Activated T-cell treated with anti-CD3 and anti-CD28 coated beads, Interleukin-2, amount 50 U/mL, for 24 hours (primary cell): ENCODE results near the gene LAMA1.

Experiments used
- DNase-seq: peaks from one replicate; pipeline ENCODE4 v3.0.0-alpha.2; 2020
- H3K27ac Mint-ChIP-seq: 2 replicates; pipeline ENCODE4 v1.8.0; 2020; ENCODE audit warnings: mild to moderate bottlenecking, mixed read lengths
- H3K27me3 Mint-ChIP-seq: 2 replicates; pipeline ENCODE4 v1.8.0; 2020; ENCODE audit warnings: mixed read lengths
- H3K36me3 Mint-ChIP-seq: 2 replicates; pipeline ENCODE4 v1.8.0; 2020; ENCODE audit warnings: low read depth, mixed read lengths
- H3K4me1 Mint-ChIP-seq: 2 replicates; pipeline ENCODE4 v1.8.0; 2020; ENCODE audit warnings: low read depth, mixed read lengths
- H3K4me3 Mint-ChIP-seq: 2 replicates; pipeline ENCODE4 v1.8.0; 2020; ENCODE audit warnings: mild to moderate bottlenecking, moderate library complexity, mixed read lengths
- H3K9me3 Mint-ChIP-seq: 2 replicates; pipeline ENCODE4 v1.8.0; 2020; ENCODE audit warnings: mixed read lengths

Gene LAMA1

DNA sequence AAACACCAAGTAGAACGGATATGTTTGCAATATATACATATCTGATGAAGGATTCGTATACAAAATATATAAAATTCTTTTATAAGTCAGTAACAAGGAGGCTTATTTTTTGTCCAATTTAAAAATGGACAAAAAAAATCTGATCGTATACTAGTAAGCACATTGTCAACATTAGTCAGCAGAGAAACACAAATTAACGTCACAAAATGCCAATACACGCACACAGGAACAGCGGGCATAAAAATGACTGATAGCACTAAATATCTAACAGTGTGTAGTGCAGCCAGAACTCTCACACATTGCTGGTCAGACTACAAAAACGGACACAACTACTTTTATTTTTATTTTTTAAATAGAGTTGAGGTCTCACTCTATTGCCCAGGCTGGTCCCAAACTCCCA lies 69.5 kb downstream of the LAMA1 start:
- no peak overlapping the region for H3K27ac Mint-ChIP-seq
- H3K4me3 Mint-ChIP-seq: no peak overlapping the region
- peaks cover 2% of the 10 kb centered on the region for H3K9me3 Mint-ChIP-seq
- H3K36me3 Mint-ChIP-seq: no peaks in the 10 kb centered on the region
- no peaks in the 10 kb centered on the region for H3K4me1 Mint-ChIP-seq
- no peak for DNase-seq
- no peaks in the 10 kb centered on the region for H3K27me3 Mint-ChIP-seq

- DNase-seq: no peak
- H3K36me3 Mint-ChIP-seq: no peaks in the 10 kb centered on the region
- H3K4me1 Mint-ChIP-seq: no peaks in the 10 kb centered on the region
- H3K27me3 Mint-ChIP-seq: no peaks in the 10 kb centered on the region
- peaks cover 2% of the 10 kb centered on the region for H3K9me3 Mint-ChIP-seq
- no peak overlapping the region for H3K27ac Mint-ChIP-seq
- no peak overlapping the region for H3K4me3 Mint-ChIP-seq
Observed at GRCh38 chr18:7047336-7047735, 70.3 kb downstream of the LAMA1 start.

DNA sequence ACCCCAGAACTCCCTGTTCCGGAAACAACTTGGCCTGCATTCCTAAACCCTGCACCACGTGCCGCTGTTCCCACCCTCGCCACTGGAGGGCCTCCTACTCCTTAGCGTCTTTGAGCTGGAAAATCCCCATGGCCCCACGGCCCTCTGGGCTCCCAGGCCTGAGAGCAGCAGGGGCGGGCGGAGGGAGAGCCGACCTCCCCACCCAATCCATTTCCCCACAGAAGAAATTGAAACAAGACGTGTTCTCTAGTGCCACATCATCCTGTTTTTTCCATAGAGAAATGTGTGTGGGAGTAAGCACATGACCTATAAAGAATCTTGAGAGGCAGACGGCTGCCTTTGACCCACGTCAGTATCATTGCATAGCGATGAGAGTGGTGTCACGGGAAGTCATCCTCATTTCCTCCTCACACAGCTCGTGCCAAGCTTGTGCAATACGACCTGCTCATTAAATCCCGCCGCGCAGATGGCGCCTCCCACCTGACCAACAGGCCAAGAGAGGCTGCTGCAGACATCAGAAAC lies 79.2 kb downstream of the LAMA1 start:
- Mint-ChIP-seq H3K27ac (no peak overlapping the region), H3K9me3 (peaks cover 8% of the 10 kb centered on the region), H3K4me3 (no peak overlapping the region), H3K27me3 (no peaks in the 10 kb centered on the region), H3K4me1 (no peaks in the 10 kb centered on the region), H3K36me3 (no peaks in the 10 kb centered on the region)
- no peak for DNase-seq

DNA sequence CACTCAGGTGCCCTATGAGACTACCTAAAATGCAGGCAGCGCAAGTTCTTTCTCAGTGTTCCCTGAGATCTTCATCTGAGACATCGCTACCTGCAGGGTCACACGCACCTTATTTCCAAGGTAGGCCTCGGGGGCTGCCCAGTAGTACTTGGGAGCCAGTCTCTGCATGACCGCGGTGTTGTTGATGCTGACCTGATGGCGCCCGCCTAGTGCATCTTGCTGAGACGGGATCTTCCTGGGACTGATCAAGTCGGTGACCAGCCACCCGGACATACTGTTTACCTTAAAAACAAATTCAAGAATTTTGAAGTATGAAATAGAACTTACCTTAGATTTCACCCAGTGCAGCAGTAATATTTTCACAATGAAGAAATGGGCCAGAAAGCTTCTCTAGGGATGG lies 80.1 kb downstream of the LAMA1 start:
- Mint-ChIP-seq H3K9me3 (peaks cover 8% of the 10 kb centered on the region), H3K36me3 (no peaks in the 10 kb centered on the region), H3K27ac (no peak overlapping the region), H3K4me3 (no peak overlapping the region), H3K4me1 (no peaks in the 10 kb centered on the region), H3K27me3 (no peaks in the 10 kb centered on the region)
- no peak for DNase-seq

- no peak overlapping the region for H3K4me3 Mint-ChIP-seq
- no peaks in the 10 kb centered on the region for H3K27me3 Mint-ChIP-seq
- no peak overlapping the region for H3K27ac Mint-ChIP-seq
- H3K4me1 Mint-ChIP-seq: no peaks in the 10 kb centered on the region
- no peaks in the 10 kb centered on the region for H3K36me3 Mint-ChIP-seq
- peaks cover 7% of the 10 kb centered on the region for H3K9me3 Mint-ChIP-seq
- no peak for DNase-seq
Observed at GRCh38 chr18:7035807-7036206, 81.8 kb downstream of the LAMA1 start.

GRCh38 chr18:7034924-7035323 lies 82.7 kb downstream of the LAMA1 start:
- Mint-ChIP-seq H3K9me3 (peaks cover 6% of the 10 kb centered on the region), H3K4me3 (no peak overlapping the region), H3K27me3 (no peaks in the 10 kb centered on the region), H3K27ac (no peak overlapping the region), H3K36me3 (no peaks in the 10 kb centered on the region), H3K4me1 (no peaks in the 10 kb centered on the region)
- DNase-seq: no peak

GRCh38 chr18:7032537-7032936 lies 85.1 kb downstream of the LAMA1 start:
- Mint-ChIP-seq H3K4me1 (no peaks in the 10 kb centered on the region), H3K9me3 (peaks cover 3% of the 10 kb centered on the region), H3K4me3 (no peak overlapping the region), H3K27me3 (no peaks in the 10 kb centered on the region), H3K27ac (no peak overlapping the region), H3K36me3 (no peaks in the 10 kb centered on the region)
- DNase-seq: no peak

DNA sequence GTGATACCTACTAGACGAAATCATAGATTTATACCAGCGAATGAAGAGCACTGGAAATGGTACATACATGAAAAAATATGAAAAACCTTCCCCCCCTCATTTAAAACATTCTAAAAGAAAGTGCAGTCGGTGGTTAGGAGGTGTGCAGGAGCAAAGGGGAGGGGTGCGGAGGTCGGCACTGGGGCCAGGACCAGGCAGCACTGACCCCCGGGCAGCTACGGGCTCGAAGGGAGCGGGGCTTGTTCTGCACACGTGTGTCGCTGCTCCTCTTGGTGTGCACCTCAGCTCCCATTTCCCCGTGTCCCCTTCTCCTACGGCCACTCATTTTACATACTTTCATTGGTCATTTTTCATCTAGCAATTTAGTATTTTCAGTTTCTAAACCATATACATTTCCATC lies 89.0 kb downstream of the LAMA1 start:
- no peak overlapping the region for H3K27ac Mint-ChIP-seq
- no peak for DNase-seq
- no peaks in the 10 kb centered on the region for H3K36me3 Mint-ChIP-seq
- no peaks in the 10 kb centered on the region for H3K4me1 Mint-ChIP-seq
- no peaks in the 10 kb centered on the region for H3K9me3 Mint-ChIP-seq
- H3K27me3 Mint-ChIP-seq: no peaks in the 10 kb centered on the region
- no peak overlapping the region for H3K4me3 Mint-ChIP-seq

- H3K27me3 Mint-ChIP-seq: no peaks in the 10 kb centered on the region
Observed at GRCh38 chr18:7025194-7025593, 92.4 kb downstream of the LAMA1 start.

GRCh38 chr18:7023581-7023980 lies 94.0 kb downstream of the LAMA1 start:
- no peaks in the 10 kb centered on the region for H3K27me3 Mint-ChIP-seq
- no peaks in the 10 kb centered on the region for H3K9me3 Mint-ChIP-seq
- H3K27ac Mint-ChIP-seq: no peak overlapping the region
- no peak for DNase-seq
- H3K36me3 Mint-ChIP-seq: no peaks in the 10 kb centered on the region
- no peaks in the 10 kb centered on the region for H3K4me1 Mint-ChIP-seq
- no peak overlapping the region for H3K4me3 Mint-ChIP-seq

More at GRCh38 chr18:7025194-7025593, 92.4 kb downstream of the LAMA1 start:
- H3K4me3 Mint-ChIP-seq: no peak overlapping the region
- DNase-seq: no peak
- H3K36me3 Mint-ChIP-seq: no peaks in the 10 kb centered on the region
- no peaks in the 10 kb centered on the region for H3K4me1 Mint-ChIP-seq
- no peaks in the 10 kb centered on the region for H3K9me3 Mint-ChIP-seq
- no peak overlapping the region for H3K27ac Mint-ChIP-seq

GRCh38 chr18:7023063-7023580 lies 94.5 kb downstream of the LAMA1 start:
- Mint-ChIP-seq H3K9me3 (no peaks in the 10 kb centered on the region), H3K4me3 (no peak overlapping the region), H3K27ac (no peak overlapping the region), H3K36me3 (no peaks in the 10 kb centered on the region), H3K27me3 (no peaks in the 10 kb centered on the region), H3K4me1 (no peaks in the 10 kb centered on the region)
- DNase-seq: no peak

DNA sequence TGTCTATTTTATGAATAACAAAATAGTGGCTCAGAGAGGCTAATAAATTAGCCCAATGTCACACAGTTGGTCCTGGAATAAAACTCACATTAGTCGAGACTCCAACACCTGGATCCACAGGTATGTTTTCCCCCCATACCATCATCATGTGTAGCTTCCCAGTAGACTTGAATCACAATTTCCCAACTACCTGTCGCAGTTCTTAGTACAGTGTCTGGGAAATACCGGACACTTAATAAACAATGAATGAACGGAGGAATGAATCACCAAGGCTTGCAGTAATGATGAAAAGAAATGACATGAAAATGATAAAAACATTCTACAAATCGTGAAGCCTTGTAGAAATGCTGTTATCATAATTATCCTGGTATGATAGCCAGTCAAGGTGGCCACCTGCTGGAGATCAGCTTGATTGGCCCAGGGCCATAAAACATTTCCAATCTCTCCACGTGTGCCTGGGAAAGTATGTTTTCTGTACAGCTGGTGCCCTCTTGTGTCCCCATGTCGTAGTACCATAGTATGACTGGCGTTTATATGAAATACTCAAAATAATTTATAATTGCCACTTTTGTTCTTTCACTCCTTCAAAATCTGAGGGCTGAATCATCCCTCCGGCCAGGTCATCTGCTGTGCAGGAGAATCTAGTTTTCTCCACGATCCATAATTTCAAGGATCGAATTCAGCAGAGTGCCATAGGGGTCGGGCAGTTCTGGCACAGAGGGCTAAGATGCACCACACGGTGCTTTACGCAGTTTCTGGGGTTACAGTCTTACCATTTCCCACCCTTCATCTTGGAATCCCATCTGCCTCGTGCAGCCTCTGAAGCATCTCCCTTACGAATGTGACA lies 95.4 kb downstream of the LAMA1 start:
- H3K27me3 Mint-ChIP-seq: no peaks in the 10 kb centered on the region
- no peak overlapping the region for H3K27ac Mint-ChIP-seq
- DNase-seq: no peak
- H3K4me3 Mint-ChIP-seq: no peak overlapping the region
- H3K9me3 Mint-ChIP-seq: no peaks in the 10 kb centered on the region
- H3K36me3 Mint-ChIP-seq: no peaks in the 10 kb centered on the region
- no peaks in the 10 kb centered on the region for H3K4me1 Mint-ChIP-seq

- Mint-ChIP-seq H3K27me3 (no peaks in the 10 kb centered on the region), H3K9me3 (no peaks in the 10 kb centered on the region), H3K36me3 (no peaks in the 10 kb centered on the region), H3K4me1 (no peaks in the 10 kb centered on the region), H3K4me3 (no peak overlapping the region), H3K27ac (no peak overlapping the region)
- no peak for DNase-seq
Observed at GRCh38 chr18:7020995-7021777, 96.4 kb downstream of the LAMA1 start.

- peaks cover 2% of the 10 kb centered on the region for H3K9me3 Mint-ChIP-seq
- H3K36me3 Mint-ChIP-seq: no peaks in the 10 kb centered on the region
- no peaks in the 10 kb centered on the region for H3K4me1 Mint-ChIP-seq
- no peak overlapping the region for H3K4me3 Mint-ChIP-seq
- no peak overlapping the region for H3K27ac Mint-ChIP-seq
- no peak for DNase-seq
- no peaks in the 10 kb centered on the region for H3K27me3 Mint-ChIP-seq
Observed at GRCh38 chr18:7017013-7017412, 100.6 kb downstream of the LAMA1 start.

DNA sequence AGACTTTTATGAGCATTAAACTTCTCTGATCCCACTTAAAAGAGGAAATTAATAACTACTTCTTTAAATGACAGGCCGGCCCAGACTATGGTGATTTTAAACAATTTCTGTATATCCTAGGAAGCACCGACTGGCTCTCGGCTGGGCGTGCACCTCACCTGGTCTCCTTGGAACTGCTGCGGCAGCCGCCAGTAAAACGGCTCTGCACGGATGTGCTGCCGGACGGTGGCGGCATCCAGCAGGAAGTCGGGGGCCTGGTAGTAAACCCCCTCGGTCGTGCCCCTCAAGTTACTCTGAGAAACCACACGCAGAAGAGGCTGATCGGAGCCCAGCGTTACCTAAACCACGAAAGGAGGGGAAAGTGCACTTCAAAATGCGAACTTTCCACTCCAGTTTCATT lies 106.5 kb downstream of the LAMA1 start:
- DNase-seq: no peak

More for the DNA sequence above, 106.5 kb downstream of the LAMA1 start:
- Mint-ChIP-seq H3K9me3 (peaks cover 2% of the 10 kb centered on the region), H3K4me3 (no peak overlapping the region), H3K4me1 (no peaks in the 10 kb centered on the region), H3K27ac (no peak overlapping the region), H3K27me3 (no peaks in the 10 kb centered on the region), H3K36me3 (no peaks in the 10 kb centered on the region)
